Stimulated activated naive CD8-positive, alpha-beta T cell treated with anti-CD3 and anti-CD28 coated beads, Interleukin-15, Interleukin-2, amounts not matched to agents 100 U/mL and 50 U/mL, for 24 hours (primary cell): ENCODE measurements around the gene MARK2.

Experiments used
- ATAC-seq: fragments of 150-1000 bp; cut with Tn5 transposase; one replicate; pipeline ENCODE4 v1.10.0; 2021
- DNase-seq: peaks from one replicate; pipeline ENCODE4 v3.0.0; 2021

The MARK2 gene

DNA sequence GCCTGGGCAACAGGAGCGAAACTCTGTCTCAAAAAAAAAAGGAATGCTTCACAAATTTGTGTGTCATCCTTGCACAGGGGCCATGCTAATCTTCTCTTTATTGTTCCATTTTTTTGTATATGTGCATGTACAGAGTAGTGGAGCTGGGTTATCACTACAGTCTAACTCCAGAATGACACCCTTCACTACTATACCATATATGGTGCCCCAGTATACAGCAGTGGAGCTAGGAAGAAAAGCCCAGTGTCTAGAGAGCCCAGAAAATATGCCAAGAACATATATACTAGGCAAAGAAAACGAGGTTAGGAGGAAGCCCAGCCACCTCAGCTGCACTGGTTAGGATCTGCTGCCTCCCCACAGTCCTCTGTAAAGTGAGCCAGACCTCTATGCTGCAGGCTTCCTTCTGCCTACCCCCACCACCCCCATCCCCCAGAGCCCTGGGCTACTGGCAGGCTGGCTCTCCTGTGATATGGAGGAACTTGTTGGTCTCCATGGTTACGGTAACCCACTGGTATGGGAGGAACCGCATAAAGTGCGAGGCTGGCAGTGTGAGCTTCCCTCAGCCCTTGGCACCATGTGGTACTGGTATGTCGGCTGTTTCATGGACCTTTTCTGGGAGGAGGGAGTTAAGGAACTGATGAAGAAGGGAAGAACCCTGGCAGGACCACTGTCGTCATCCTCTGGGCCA, 43.8 kb downstream of the MARK2 start:
- DNase-seq (no peak), ATAC-seq (peak; percentile 14)

DNA sequence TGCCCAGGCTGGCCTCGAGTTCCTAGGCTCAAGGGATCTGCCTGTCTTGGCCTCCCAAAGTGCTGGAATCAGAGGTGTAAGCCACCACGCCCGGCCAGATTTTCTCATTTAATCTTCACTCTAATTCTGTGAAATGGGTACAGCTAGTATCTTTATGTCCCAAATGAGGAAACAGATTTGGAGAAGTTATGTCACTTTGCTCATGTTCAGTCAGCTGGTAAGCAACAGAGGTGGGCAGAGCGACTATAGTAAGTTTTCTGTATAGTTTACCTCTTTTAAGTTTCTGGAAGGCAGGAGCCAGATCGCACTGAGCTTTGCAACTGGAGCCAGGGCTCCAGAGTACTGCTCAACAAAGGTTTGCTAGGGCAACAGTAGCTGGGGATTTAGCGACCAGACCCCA, 44.9 kb downstream of the MARK2 start:
- ATAC-seq (no peak), DNase-seq (no peak)

DNA sequence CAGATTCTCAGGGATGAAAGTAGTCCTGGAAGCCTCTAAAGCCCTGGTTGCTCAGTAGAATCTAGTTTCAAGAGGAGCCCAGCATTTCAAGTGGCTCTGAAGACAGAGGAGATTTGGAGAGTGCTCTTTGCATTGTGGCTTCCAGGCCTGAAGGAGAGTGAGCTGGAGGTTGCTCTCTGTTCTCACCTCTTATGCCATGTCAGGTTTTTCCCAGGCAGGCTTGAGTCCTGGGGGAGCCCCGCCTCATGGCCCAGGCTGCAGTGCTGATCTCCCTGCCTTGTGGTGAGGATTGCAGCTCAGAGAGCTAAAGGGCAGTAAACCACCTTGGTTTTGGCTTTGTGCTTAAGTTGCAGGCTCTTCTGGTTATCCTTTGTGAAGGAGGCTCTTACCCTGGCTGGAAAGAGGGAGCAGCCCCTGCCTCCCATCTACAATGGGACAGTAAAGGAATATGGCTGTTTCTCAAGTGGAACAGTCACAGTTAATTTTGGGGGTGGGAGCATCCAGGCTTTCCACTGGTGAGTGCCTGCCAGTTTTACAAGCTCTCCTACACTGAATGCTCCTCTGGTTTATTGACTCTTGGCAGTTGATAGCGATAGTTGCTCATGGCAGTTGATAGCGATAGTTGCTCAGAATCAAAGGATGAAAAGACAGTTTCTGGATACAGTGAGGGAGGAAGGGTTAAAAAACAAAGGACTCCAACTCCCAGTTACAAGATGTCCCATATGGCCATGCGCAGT, 45.5 kb downstream of the MARK2 start:
- peak; percentile 57 for DNase-seq
- peak; percentile 74 for ATAC-seq

DNA sequence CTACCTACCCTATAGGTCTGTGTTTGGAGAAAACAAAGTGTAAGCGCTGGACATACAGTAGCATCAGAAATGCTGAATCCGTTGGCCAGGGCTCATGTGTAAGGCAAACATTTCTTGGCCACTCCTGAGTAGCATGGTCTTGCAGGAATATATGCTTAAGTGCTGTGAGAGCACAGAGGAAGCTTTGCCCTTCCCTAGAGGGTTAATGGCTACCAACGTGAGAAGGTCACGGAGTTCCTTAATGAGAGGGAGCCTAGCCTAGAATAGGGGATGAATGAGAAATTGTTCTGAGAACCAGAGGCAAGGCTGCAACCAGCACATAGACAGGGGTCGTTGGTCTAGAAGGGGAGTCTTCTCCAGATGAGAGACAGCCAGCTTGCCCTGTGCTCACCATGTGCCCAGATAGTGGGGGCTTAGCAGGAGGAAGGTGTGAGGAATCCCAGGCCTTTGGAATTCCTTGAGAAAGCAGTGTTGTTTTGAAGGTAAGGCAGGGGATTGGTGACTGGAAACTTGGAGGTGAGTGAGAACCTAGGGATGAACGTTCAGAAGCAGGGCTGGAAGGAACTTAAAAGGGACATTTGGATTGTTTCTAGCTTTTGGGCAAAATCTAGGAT, 48.6 kb downstream of the MARK2 start:
- no peak for ATAC-seq
- DNase-seq, result no peak

DNA sequence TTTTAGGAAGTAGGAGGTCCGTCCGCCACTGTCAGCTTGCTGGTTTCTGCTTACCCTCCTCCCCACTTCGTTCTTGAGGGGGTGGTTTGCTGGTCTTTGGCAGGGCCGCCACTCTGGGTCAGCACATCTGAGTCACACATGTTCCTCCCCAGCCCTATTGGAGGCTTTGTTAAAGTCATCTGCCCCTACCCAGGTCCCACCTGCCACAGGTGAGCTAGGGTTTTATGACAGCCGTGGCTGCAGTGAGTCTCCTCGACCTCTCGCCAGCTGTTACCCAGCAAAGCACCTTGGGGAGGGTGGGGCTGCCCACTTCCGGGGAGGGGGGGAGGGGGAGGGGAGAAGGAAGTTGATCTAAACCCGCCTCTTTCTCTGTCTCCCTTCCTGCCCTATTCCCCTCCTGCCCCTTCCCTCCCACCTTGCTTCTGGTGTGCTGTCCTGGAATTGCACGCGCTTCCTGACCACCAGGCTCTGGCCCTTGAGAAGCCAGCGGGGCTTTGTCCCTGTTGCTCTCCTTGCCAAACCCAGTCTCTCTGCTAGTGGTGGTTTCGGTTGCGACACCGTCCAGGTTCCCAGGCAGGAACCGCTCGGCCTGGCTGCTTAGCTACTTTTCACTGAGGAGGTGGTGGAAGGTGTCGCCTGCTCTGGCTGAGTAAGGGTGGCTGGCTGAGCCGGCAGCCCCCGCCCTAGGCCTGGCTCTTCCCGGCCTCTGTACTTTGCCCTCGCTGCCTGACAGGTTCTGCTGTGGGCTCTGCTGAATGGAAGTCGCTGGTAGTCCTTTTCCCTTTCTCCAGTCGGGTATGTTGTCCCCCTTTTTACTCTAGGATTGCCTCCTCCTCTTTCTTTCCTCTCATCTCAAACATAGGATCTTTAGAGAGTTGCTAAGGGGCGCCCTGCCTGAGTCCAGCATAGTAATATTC, 49.5 kb downstream of the MARK2 start:
- DNase-seq (peak; percentile 69), ATAC-seq (peak; percentile 74)

DNA sequence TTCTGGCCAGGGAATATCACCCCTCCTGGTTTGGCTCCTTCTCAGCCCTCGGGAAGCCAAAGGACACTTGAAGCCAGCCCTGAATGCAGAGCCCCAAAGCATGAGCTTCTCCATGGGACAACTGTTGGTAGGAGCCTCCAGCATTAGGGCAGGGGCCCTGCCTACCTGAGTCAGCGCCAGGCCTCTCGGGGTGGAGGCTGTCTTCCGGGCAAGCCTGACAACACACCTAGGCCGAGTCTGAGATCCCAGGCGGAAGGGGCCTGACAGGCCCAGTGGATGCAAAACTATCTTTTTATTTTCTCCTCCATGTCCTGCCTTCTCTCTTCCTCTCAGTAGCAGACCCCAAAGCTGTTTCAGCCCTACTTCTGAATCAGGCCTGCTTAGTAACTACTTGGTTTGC, 50.4 kb downstream of the MARK2 start:
- no peak for ATAC-seq
- DNase-seq, result no peak

DNA sequence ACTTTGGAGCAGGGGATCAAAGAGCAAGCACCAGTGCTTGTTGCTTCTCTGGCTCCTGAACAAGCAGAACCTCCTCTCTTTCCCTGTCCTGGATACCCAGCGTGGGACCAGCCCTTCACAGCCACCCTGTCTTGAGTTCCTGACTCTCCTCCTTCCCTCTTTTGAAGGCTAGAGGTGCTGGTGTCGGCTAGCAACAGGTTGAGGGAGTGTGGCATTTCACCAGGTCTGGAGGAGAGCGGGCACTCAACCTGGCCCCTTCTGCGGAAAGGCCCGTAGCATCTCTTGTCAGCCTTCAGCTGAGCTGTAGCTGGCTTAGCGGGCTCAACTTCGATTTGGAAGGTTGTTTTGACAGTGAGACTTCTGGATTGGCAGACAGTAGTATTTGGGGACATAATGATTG, 51.5 kb downstream of the MARK2 start:
- no peak for ATAC-seq

DNA sequence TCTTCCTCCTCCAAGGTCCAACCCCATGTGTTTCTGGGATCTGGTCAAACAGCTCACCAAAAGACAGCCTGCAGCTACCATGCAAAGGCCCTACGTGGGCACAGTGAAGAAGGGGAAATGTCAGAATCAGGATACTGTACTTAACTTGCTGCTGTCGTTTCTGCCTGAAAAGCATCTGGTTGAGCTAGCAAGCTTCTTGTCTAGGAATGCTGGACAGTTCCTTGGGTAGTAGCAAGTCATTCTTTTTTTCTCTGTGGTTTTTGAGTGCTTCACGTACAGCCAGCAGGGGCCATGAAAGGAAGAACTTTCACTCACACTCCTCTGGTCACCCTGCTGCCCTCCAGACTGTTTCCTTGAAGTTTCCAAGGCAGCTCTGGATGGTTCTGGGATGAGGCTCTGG, 53.3 kb downstream of the MARK2 start:
- DNase-seq (no peak), ATAC-seq (no peak)

More for the DNA sequence above, 51.5 kb downstream of the MARK2 start:
- no peak for DNase-seq

DNA sequence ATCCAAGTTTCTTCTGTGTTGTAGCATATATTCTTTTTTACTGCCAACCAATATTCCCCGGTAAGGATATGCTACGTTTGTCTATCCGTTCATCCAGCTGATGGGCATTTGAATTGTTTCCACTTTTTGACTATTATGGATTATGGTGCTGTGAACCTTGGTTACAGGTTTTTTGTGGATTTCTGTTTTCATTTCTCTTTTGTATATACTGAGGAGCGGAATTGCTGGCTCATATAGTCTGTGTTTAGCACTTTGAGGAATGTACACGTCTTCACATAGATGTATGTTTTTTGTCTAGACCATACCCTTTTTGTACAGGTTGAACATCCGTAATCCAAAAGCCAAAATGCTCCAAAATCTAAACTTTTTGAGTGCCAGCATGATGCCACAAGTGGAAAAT, 54.4 kb downstream of the MARK2 start:
- no peak for ATAC-seq
- no peak for DNase-seq

DNA sequence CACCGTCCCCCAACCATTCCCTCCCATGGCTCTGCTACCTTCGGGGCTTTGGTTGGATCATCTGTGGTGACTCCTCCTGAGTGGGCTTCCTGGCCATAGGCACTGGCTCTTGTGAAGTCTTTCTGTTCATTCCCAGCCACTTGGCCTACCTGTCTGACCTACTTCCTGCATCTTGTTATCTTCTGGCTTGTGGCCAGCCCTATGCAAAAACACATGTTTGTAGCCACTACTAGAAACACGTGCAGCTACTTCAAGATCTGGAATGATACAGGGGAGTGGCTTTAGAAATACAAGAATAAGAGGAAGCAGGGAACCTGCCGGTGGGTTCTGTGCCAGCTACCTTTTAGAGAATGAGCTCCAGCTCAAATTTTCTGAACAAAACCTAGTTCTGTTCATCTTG, 57.2 kb downstream of the MARK2 start:
- DNase-seq (no peak), ATAC-seq (no peak)

DNA sequence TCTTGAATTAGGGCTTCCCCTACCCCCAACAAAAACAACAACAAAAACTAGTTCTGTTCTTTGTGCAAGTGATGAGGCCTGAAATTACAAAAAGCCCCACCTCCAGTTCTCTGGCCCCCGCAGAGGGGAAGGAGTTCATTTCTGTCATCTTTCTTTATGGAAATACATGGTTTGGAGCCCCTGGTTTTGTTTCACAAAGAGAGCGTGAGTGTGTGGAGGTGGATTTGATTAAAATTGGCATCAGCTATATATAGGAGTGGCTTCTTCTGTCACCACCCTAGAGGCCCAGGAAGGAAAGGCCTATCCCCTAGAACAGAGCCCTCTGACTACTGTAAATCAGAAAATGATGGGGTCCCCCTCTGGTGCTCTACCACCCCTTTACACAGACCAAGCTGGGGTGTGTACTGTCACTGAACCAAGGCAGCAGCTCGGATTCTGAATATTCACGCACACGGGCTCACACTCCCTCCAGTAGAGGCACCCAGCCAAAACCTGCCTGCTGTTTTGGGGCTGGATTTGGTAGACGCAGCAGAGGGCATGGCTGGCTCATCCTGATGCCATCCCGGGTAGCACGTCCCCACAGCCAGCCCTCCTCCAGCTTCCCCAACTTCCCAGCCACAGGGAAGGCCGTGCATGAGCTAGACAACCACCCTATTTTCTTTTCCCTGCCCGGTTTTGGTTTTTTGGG, 58.7 kb downstream of the MARK2 start:
- ATAC-seq (no peak), DNase-seq (no peak)

DNA sequence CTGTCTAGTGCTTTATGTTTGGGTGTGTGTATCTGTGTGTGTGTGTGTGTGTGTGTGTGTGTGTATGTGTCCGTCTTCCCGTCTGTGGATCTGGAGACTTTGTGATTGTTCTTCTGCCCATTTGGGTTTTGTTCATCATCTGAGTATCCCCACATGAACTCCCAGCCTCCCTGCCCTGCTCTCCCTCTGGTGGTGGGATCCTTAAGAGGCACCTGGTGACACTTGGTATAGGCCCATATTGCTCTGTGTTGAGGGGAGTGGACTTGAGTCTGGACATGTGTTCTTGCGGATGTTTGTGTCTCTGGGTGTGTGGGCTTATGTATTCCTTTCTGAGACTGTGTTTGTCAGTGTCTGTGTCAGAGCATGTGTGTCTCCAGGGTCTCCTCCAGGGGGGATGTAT, 62.8 kb downstream of the MARK2 start:
- no peak for ATAC-seq
- DNase-seq, result no peak

DNA sequence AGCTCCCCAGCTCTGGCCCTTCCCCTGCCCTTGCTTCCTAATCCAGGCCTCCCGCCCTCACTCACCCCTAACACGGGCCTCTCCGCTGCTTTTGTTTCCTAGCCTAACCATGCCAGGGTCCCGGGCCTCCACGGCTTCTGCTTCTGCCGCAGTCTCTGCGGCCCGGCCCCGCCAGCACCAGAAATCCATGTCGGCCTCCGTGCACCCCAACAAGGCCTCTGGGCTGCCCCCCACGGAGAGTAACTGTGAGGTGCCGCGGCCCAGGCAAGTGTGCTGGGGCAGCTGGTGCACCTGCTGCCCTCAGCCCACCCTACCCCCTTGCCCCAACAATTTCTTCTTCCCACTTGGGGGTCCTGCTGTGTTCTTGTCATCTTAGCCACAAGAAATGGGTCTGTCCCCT, 65.0 kb downstream of the MARK2 start:
- DNase-seq (no peak), ATAC-seq (no peak)

DNA sequence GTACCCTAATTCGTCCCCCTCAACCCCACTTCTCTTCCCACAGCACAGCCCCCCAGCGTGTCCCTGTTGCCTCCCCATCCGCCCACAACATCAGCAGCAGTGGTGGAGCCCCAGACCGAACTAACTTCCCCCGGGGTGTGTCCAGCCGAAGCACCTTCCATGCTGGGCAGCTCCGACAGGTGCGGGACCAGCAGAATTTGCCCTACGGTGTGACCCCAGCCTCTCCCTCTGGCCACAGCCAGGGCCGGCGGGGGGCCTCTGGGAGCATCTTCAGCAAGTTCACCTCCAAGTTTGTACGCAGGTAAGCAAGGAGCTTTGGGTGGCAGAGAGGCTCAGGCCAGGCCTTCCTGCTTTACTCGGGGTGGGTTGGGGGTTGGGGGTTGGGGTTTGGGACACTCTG, 65.8 kb downstream of the MARK2 start:
- ATAC-seq, result no peak
- no peak for DNase-seq

DNA sequence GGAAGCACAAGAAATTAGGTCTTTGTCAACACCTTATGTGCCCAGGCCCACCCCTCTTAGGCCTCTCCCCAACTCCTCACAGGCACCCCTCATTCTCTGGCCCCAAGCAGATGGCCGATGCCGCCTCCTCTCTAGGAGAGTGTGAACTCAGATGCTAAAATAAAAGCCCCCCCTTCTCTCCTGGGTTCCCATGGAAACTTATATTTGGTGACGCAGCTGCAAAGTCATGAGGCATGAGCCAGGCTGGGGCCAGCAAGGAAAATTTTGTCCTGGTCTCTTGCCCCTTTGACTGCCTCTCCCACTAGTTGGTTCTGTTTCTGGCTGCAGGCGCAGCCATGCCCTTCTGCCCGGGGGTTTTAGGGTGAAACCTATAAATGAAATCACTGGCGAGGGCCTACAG, 66.3 kb downstream of the MARK2 start:
- no peak for DNase-seq
- no peak for ATAC-seq

DNA sequence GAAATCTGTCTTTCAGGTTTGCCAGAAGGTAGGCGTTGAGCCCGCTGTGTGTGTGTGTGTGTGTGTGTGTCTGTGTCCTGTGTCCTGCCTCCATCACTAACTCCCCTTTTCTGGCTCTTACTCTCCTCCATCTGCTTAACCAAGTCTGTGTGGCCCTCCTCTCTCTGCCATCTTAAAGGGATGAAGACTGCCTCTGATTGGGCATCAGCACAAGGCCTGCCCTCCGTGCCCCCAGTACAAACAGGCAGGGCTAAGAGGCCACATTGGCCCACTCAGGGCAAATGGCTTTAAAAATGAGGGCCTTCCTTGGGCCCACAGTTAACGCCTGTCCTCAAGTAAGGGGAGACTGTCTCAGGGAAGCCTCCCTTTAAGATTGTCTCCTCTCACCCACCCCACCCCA, 67.2 kb downstream of the MARK2 start:
- no peak for ATAC-seq
- no peak for DNase-seq

DNA sequence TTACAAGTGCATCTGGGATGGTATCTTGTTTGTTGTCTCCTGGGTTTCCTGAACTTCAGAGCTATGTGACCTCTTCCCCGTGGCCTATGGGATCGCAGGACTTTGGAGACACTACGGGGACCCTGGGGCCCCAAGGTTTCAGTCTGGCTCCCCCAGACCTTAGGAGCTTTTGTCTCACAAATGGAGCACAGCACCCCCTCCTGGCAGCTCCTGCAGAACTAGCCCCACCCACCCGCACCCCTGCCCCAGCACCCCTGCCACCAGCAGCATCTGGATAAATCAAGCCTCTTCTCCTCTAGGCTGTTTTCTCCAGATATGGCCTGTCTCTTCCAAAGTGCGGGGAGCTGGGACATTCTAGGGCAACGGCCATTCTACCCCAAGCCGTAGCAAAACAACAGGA, 67.7 kb downstream of the MARK2 start:
- ATAC-seq, result no peak
- DNase-seq, result peak; percentile 65

DNA sequence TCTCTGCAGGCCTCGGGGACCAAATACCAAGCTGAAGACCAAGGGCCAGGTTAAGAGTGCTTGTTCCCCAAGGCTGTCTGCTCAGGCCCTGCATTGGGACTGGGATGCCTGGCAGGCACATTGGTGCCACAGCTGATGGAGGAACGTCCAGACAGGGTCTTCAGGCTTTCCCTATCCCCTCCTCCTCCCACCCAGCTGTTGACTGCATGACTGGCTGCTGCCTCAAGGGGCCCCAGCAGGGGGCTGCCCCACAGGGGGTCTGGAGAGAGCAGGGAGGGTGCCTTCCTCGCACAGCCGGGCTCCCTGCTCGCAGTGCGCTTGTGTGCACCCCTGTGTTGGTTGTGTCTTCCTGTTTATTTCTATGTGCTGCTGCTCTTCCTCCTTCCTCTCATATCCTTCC, 68.2 kb downstream of the MARK2 start:
- no peak for ATAC-seq

DNA sequence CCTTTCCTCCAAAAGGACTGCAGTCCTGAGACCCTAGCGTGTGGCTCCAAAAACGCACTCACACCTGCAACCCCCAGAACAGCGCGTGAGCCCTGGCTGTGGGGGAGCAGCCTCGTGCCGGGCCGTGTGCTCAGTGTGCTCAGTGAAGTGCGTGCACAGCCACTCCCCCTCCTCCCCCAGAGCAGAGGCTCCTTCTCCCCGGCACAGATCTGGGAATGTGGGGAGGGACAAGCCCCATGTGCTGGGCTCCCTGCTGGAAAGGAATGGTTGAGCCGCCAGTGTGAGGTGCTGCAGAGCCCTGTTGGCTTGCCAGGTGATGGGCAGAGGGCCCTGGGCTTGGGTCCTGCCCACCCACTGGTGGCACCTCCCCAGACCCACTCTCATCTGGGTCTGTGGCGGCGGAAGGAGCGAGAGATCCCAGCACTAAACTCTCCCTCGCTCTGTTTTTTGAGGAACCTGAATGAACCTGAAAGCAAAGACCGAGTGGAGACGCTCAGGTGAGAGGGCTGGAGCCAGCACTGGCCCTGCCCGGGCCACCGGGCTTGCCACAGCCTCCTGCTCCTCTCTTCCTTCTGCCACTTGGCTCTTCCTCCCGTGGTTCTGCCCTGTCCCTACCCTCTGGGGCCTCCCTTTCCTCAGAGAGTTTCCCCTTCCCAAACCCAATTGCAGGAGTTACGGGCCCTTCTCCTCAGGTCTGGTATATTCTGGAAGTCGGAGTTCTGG, 69.1 kb downstream of the MARK2 start:
- DNase-seq, result no peak
- ATAC-seq, result no peak

More for the DNA sequence above, 68.2 kb downstream of the MARK2 start:
- no peak for DNase-seq

DNA sequence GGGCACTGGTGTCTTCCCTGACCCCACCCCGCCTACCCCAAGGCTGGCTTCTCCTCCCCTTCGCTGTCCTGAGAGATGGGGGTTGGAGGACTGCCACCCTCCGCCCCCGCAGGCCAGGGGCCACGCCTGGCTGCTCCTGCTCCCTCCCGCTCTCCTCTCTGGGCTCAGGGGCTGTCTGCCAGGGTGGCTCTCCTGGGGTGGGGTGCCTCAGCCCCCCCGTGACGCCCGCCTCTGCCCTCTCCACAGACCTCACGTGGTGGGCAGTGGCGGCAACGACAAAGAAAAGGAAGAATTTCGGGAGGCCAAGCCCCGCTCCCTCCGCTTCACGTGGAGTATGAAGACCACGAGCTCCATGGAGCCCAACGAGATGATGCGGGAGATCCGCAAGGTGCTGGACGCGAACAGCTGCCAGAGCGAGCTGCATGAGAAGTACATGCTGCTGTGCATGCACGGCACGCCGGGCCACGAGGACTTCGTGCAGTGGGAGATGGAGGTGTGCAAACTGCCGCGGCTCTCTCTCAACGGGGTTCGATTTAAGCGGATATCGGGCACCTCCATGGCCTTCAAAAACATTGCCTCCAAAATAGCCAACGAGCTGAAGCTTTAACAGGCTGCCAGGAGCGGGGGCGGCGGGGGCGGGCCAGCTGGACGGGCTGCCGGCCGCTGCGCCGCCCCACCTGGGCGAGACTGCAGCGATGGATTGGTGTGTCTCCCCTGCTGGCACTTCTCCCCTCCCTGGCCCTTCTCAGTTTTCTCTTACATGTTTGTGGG, 69.9 kb downstream of the MARK2 start:
- DNase-seq (no peak), ATAC-seq (no peak)
